GM12875 (cell line): ENCODE results near the gene RGL1.

Source experiments
- H3K4me3 ChIP-seq: one replicate; pipeline ENCODE4 v1.5.1; 2011; ENCODE audit warnings: low read depth, low read length, control low read depth
- TF ChIP-seq, protein P1 (sequence below): IDR thresholded peaks from 2 replicates; pipeline ENCODE4 v1.5.1; 2011; ENCODE audit warnings: low read depth, mild to moderate bottlenecking, control low read depth, inconsistent platforms, low read length, moderate library complexity, borderline replicate concordance; ENCODE audit not compliant: insufficient read depth

The RGL1 gene

DNA sequence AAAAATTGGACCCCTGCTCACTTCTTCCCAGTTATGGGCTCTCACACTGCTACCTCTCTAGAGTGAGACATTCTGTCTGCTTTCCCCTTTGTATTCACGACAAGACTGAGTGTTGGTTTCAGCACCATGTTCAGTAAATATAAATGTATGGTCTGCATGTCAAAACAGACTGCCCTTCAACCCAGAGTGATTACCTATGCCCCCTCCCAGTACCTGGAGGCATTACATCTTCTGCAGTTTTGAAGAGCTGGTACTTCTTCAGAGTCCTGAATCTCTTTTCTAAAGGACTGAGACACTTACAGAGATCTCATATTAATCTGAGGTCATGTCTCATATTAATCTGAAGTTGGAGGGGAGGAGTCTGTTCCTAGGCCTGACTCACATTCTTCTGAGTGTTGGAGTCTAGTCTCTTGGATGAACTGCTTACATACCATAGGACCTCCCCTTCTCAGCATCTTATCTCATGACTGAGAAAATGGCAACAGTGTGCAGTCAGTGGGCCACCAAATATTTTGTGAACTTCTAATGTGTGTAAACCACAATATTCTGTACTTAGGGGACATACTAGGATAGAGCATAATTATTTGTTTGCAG lies 80.3 kb downstream of the RGL1 start:
- TF ChIP-seq, protein P1, sequence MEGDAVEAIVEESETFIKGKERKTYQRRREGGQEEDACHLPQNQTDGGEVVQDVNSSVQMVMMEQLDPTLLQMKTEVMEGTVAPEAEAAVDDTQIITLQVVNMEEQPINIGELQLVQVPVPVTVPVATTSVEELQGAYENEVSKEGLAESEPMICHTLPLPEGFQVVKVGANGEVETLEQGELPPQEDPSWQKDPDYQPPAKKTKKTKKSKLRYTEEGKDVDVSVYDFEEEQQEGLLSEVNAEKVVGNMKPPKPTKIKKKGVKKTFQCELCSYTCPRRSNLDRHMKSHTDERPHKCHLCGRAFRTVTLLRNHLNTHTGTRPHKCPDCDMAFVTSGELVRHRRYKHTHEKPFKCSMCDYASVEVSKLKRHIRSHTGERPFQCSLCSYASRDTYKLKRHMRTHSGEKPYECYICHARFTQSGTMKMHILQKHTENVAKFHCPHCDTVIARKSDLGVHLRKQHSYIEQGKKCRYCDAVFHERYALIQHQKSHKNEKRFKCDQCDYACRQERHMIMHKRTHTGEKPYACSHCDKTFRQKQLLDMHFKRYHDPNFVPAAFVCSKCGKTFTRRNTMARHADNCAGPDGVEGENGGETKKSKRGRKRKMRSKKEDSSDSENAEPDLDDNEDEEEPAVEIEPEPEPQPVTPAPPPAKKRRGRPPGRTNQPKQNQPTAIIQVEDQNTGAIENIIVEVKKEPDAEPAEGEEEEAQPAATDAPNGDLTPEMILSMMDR, result no peak

DNA sequence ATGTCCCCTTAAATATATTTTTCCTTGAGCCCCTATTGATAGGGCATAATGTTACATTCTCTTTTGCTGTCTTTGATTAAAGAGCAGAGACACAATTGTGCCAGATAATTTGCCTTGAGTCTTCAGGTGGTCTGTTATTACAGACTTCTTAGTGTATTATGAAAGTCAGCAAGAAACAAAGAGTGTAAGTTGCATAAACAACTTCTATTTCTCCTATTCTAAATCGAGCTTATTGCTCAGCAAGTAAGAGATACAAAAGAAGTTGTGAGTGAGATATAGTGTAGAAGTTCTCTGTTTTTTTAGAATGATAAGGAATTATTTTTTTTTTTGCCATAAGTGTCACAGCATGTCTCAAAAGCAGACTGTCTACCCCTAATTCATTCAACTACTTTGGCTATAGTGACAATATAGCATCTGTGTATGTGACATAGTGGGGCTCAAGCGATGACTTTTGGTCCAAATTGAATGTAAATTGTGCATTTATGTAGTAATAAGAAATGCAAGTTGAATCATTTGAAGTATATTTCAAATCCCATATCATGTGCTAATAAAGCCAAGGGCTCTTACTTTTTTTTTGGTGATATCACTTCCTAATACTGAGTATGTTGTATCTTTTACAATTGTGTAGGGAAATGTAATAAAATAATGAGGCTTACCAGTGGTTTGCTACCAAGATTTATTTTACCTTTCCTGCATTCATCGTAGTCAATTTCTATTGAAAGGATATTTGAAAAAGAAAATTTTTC lies 81.3 kb downstream of the RGL1 start:
- TF ChIP-seq, protein P1, result no peak
- no peak overlapping the region for H3K4me3 ChIP-seq

More for the DNA sequence above, 80.3 kb downstream of the RGL1 start:
- H3K4me3 ChIP-seq, result no peak overlapping the region

DNA sequence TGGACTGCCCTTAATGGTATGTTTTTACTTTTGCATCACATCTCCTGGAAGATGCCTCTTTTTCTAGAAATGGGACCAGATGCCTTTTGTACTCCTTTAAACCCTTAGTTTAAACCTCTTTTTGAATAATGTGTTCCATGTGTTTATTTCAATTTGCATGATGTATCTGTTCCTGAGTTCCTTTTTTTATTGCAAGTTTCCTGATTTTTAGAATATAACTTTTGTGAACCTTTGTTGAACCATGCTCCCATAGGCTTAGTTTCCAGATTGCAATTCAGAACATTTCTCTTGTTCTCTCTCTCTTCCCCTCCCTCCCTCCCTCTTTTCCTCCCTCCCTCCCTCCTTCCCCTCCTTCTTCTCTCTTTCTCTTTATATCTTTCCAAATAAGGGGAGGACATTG lies 81.9 kb downstream of the RGL1 start:
- TF ChIP-seq, protein P1, result no peak
- no peak overlapping the region for H3K4me3 ChIP-seq

DNA sequence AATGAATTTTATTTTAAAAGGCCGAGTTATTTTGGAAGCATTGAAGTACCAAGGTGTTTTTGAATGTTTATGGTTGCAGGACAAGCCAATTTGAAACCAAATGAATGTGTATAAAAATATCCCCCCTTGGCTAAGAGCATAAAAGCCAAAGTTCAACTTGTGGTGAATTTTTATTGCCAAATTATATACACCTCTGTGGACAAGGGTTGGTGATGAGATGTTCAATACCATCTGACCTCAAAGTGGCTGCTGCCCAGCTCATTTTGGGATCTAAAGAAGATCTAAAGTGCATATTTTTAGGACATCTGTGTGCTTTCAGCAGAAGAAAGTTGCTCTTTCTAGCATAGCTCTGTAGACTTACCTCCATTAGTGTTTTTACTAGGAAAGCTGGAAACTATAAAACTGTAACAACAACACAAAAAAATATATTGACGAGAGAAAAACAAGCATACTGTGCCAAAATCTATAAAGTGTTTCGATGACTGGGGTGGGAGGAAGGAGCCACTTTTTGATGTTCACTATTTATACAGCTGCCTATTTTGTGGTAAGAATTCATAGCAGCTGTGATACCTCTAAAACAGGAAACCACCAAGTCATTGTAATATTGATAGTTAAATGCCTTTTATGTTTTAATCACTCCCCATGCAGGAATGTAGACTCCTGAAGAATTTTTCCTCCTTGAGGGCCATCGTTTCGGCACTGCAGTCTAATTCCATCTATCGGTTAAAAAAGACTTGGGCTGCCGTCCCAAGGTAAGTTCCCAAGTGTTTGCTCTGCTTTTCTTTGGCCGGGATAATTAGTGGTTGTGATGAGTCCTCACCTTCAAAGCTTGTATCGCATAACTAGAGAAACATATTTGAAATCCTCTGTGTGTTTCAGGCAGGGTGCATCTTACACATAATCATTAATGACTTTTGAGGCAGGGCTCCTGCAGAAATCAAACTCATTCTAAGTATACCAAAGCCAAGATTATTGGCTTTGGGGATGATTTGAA lies 83.2 kb downstream of the RGL1 start:
- no peak overlapping the region for H3K4me3 ChIP-seq
- TF ChIP-seq, protein P1, result no peak

DNA sequence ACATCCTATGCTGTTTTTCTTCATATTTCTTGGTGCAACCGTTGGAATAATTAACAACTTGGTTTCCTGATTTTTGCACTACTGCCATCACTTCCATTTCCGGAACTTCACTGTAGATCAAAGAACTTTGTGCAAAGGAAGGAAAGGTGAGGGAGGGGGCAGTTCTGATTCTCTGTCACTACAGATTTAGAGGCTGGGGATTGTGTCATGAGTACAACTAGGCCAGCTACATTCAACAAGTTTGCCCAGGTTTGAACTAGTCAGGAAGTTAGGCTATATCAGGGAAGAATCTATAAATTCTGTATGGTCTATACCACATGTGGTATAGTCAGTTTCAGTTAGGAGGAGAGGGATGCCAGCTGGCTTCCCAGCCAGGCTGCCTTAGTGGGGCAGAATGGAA lies 84.2 kb downstream of the RGL1 start:
- TF ChIP-seq, protein P1, result no peak
- H3K4me3 ChIP-seq, result no peak overlapping the region

DNA sequence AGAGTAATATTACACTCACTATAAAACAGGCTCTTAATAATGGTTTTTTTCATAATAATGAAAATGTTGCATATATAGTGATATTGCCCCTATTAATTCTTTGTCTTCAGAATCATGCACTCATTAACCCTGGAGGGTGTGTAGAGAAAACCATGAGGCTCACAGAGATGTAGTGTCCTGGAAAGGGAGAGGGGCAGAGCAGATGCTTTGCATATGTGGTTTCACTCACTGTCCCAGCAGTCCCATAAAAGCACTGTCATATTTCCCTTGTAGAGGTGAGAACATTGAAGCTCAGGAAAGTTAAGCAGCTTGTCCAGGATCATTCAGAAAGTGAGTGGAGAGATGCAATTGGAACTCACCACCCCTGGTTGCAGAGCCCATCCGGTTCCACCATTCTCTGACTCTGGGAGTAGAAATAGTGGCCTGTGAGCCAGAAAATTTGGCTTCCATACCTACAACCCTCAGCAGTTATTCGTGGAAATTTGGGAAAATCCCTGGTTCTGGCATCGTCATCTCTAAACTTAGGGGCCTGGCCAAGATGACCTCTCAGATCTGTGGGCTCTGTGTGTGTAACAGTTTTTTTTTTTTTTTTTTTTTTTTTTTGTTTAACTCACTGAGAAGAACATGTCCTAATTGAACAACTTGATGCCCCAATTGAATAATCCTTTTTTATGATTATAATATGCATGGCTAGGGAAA lies 86.4 kb downstream of the RGL1 start:
- no peak overlapping the region for H3K4me3 ChIP-seq
- TF ChIP-seq, protein P1, result no peak
